Gastrocnemius medialis (tissue), 4 donors: ENCODE data around the gene PTPRF.
A peak's percentile ranks its signal among the peaks of the same experiment; 100 is the strongest.

Source experiments
- CTCF ChIP-seq, 5 experiments: fragments of 450-650 bp in 3 of 5; fragments of 200-600 bp in 2 of 5; sonication (generic) in 2 of 5; IDR thresholded peaks in 4 of 5; conservative IDR thresholded peaks in 1 of 5; 1 replicate in 4 of 5; 2 replicates in 1 of 5; pipeline ENCODE4 v1.5.1; 2016 to 2019; ENCODE audit warnings: antibody characterized with exemption in 5 of 5, mild to moderate bottlenecking in 3 of 5, moderate library complexity in 3 of 5
- POLR2A ChIP-seq, 2 donors: fragments of 450-650 bp; IDR thresholded peaks; one replicate each; pipeline ENCODE4 v1.6.1; 2017; ENCODE audit warnings: antibody characterized with exemption in 2 of 2, mild to moderate bottlenecking in 2 of 2, moderate library complexity in 2 of 2

GRCh38 chr1:43529206-43529731 is 1.4 kb upstream of the PTPRF start:
- TF ChIP-seq CTCF (IDR thresholded peaks at IDR 0.05 in 4 of 5, conservative IDR thresholded peaks at IDR 0.05 in 1 of 5) (peak; percentile 89 to 97 (median 92)), POLR2A (IDR thresholded peaks at IDR 0.05) (no peak)
